ENCODE data around the gene SLCO4A1.

The SLCO4A1 gene

DNA sequence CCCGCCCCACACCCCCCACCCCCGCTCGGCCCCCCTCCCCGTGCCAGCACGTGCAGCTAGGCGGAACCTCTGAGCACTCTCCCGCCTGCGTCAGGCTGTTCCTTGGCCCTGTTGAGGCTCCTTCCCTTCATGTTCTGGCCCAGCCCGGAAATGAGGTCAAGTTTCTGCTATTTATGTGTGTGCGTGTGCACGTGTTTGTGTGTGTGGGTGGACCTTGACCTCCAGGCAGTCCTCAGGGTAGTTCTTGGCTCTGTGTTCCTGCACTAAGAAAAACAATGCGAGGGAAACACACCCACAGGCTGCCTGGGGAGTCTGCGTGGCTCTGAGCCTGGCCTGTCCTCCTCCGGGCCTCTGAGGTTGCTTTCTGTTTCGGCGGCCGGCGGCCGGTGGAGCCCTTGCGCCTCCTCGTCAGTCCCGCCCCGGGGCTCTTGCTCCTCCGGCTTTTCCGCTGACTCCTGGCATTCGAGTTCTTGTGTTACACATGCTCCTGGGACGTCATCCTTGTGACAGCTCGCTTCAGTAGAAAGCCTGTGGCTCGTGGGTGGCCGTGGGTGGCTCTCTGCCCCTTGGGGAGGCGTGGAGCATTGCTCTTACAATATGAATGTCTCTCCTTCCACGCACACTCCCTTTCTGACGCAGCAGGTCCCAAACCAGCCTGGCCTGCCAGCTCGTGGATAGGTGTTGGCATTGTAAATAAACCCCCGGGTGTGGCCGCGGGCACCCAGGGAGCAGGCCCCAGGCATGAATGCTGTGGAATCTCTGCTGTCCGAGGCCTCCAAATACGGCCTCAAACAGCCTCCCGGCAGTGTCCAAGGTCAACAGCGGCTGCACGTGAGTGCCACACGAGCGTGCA is 10.0 kb downstream of the SLCO4A1 start:
- peak; percentile 99 for DNase-seq (ENCODE audit: low read depth)

DNA sequence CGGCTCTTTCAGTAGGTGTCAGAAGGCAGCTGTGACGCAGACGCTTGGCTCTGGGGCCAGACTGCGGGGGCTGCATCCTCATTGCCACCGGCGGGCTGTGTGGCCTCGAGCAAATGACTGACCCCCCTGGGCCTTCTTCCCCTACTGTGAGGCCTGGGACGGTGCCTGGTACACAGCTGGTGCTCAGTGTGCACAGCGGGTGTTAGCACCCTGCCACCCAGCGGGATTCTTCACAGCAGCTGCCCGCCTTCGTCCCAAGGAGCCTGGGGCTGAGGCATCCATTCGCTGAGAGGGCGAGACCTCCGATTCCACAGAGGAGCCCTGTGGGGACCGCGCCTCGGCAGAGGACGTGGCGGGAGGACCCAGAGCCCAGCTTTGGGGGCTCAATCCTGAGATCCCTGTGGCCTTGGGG is 10.6 kb downstream of the SLCO4A1 start:
- no peak for DNase-seq (ENCODE audit: low read depth)

DNA sequence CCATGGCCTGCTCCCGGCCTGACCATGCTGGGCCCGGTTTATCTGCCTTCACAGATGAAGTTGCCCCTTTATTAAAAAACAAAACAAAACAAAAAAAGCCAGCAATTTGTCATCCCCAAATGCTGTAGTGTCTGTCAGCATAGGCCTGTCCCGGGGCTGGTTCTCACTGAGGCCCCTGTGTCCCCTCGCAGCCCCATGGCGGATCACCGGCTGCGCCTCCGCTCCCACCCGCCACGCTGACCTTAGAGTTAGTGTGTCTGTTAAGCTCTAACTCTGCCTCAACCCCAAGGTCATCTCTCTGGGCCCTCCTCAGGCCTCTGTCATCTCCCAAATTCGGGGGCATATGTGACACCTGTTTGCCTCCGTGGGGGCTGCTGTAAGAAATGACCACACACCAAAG is 11.1 kb downstream of the SLCO4A1 start:
- DNase-seq (ENCODE audit: low read depth): no peak

DNA sequence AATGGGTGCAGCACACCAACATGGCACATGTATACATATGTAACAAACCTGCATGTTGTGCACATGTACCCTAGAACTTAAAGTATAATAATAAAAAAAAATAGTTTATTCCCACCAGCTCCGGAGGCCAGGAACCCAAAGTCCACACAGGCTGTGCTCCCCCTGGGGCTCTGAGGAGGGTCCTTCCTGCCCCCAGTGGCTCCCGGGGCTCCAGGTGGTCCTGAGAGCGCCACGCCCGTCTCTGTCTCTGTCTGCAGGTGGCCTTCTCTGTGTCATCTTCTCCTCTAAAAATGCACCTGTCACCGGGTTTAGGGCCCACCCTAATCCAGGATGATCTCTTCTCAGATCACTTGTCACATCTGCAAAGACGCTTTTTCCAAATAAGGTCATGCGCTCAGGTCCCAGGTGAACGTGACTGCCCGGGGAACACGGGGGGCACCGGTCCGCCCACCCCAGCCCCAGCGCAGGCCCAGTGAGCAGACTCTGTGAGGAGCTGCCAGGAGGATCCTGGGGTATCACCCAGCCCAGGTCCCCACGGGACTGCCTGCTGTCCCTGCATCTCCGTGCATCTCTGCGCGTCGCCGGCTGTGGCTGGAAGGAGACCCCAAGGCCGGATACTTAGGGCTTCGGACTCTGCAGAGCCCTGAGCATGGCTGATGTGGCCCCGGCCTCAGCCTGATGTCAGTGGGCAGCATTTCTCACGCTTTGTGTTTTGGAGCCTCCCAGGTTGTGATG is 11.8 kb downstream of the SLCO4A1 start:
- no peak for DNase-seq (ENCODE audit: low read depth)

DNA sequence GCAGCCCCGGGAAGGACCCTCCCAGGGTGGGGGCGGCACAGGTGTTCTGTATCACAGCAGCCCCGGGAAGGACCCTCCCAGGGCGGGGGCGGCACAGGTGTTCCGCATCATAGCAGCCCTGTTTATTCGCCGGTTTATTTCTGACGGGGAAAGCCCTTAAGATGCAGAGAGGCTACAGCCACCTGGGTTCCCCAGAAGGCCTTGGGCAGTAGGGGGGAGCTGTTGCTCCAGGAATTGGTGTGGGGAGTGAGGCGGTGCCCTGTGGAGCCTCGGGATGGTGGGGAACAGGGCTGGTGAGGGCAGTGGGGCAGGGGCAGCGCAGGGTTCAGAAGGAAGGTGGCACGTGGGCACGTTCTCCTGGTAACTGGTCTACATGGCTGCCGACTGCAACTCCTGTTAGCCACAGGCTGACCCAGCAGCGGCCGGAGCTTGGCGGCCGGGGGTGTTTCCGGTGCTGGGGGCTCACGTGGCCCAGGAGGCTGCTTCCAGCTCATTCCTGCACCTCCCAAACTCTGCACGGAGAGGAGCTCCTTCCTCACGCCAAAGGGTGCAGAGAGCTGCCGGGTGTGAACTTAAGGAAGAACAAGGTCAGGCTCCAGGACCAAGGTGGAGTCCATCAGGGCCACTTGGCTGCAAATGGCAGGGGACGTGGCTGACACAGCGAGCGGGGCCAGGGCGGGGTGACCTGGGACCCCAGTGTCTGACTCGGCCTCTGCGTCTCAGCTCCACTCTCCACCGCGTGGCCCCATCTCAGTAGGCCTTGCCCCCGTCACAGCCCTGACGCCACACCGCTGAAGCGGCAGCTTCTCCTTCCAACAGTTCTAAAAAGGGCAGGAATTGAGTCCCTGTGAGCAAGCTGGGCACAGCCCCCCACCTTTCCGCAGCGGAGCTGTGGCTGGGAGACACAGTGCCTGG is 13.2 kb downstream of the SLCO4A1 start:
- no peak for DNase-seq (ENCODE audit: low read depth)

DNA sequence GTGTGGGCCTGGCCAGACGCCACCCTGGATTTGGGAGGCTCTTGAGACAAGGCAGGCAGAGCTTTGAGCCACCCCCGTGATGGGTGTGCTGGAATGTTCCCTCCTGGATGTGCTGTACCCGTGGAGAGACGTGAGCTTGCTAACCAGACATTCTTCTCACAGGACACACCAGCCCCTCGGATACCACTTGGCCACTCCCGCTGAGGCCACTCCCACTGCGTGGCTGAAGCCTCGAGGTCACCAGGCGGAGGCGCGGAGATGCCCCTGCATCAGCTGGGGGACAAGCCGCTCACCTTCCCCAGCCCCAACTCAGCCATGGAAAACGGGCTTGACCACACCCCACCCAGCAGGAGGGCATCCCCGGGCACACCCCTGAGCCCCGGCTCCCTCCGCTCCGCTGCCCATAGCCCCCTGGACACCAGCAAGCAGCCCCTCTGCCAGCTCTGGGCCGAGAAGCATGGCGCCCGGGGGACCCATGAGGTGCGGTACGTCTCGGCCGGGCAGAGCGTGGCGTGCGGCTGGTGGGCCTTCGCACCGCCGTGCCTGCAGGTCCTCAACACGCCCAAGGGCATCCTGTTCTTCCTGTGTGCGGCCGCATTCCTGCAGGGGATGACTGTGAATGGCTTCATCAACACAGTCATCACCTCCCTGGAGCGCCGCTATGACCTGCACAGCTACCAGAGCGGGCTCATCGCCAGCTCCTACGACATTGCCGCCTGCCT is 14.1 kb downstream of the SLCO4A1 start:
- DNase-seq (ENCODE audit: low read depth): peak; percentile 66

DNA sequence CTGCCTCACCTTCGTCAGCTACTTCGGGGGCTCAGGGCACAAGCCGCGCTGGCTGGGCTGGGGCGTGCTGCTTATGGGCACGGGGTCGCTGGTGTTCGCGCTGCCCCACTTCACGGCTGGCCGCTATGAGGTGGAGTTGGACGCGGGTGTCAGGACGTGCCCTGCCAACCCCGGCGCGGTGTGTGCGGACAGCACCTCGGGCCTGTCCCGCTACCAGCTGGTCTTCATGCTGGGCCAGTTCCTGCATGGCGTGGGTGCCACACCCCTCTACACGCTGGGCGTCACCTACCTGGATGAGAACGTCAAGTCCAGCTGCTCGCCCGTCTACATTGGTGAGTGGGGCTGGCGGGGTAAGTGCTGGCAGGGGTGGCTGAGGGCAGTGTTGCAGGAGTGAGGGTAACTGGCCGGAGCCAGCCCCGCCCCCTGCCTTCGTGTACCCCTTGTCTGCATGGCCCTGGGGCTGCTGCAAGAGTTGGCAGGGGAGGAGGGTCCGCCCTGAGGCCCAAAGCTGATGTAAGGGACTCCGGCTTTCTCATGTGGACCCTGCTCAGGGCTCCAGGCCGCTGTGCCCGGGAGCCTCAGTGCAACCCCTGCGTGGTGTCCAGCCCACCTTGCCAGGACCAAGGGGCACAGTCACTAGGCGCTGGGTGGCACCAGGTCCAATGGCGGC is 14.8 kb downstream of the SLCO4A1 start:
- no peak for DNase-seq (ENCODE audit: low read depth)

DNA sequence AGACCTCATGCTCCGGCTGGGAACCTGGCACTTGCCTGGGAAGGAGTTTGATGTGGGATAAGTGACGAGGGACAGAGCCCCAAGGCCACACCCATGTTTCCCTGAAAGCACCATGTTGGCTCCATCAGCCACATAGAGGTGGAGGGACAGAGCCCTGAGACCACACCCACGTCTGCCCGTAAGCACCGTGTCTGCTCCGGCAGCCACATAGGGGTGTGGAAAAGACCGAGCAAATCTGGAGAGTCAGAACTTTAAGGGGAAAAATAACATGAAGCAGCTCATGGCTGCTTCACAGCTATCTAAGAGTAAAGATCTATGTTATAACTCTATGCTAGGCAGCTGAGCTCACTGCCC is 15.3 kb downstream of the SLCO4A1 start:
- no peak for DNase-seq (ENCODE audit: low read depth)

DNA sequence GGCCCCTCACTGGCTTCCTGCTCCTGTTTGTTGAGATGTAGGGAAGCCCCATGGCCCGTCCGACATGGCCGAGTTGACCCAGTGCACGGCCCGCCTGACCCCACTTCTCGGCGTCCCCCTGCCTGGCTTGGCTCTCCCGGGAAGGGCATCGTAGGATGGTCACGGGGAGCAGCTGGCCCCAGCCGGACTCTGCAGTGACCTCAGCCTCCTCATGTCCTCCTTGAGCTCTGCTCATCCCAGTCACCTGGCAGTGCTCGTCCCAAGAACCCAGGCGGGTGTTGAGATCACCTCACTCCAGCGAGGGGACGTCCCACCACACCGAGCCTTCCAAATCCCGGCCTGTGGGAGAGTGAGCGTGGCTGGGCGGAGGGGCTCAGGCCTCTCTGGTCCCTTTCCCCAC is 15.7 kb downstream of the SLCO4A1 start:
- DNase-seq (ENCODE audit: low read depth): no peak

DNA sequence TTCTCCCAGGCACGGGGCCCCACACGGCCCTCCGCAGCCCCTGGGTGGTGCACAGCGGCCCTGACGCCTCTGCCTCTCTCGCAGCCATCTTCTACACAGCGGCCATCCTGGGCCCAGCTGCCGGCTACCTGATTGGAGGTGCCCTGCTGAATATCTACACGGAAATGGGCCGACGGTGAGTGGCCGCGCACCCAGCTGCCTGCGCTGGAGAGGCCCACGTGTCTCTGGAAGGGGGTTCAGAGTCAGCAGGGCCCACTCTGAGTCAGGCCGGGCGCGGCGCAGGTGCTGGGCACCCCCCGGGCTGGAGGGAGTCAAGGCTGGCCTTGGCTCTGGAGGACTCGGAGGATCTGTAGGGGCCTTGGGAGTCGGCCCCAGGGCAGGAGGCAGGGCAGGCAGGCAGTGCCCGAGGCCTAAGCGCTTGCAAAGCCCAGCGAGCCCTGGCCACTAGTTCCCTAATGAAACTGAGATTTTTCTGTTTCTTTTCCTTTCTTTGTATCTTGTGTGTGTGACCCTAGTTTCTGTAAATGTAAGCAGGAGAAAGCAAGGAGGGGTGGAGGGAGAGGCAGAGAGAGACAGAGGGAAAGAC is 16.4 kb downstream of the SLCO4A1 start:
- no peak for DNase-seq (ENCODE audit: low read depth)

DNA sequence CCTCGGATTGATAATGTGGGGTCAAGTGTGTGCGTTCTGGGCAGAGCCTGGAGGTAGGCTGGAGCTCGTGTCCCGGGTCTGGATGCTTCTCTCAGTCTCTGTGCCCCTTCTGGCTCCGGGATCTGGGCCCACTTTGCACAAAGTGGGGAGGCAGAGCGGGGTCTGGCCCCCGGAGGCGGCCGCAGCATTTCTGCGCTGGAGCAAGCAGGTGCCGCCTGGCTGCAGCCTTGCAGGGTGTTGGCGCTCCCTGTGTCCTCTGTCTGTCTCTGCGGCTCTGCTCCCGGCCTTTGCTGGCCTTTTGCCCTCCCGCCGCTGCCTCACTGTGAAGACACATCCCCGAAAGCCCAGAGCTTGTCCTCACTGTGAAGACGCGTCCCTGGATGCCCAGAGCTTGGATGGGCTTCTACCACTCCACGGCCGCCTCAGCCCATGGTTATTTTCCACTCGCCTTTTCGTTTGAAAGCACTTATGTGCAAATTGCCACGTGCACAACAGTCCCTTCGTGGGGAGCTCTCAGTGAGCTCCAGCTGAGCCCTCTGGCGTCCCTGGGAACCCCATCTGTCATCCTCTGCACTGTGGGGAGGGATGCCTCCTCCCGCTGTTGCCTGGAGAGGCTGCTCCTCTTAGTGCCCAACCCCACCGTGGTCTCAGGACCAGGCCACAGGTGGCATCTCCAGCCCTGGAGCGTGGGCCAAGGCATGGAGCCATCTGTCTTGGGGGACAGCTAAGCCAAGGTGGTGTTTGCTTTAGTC is 17.4 kb downstream of the SLCO4A1 start:
- DNase-seq (ENCODE audit: low read depth): no peak

DNA sequence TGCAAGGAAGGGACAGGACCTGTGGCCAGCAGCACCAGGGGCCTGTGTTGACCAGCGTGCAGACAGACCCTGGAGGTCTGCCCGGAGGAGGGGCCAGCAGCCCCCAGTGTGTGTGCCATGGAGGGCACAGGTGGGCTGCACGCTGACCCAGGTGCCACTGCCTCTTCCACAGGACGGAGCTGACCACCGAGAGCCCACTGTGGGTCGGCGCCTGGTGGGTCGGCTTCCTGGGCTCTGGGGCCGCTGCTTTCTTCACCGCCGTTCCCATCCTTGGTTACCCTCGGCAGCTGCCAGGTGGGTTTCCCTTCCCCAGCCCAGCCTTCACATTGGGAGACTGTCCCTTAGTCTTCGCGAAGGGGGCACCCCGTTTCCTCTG is 17.9 kb downstream of the SLCO4A1 start:
- DNase-seq (ENCODE audit: low read depth): no peak

DNA sequence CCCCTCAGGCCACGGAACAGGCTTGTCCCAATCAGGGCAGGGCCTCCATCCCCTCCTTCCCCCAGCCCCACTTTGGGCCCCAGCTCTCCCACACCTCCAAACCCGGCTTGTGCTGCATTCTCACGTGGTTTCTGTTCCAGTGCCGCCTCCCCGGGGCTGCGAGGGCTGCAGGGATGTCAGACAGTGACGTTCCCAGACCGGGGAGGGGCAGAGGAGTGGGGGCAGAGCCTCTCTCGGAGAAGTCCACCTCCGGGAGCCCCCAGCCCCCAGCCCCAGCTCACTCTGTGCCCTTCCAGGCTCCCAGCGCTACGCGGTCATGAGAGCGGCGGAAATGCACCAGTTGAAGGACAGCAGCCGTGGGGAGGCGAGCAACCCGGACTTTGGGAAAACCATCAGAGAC is 18.5 kb downstream of the SLCO4A1 start:
- DNase-seq (ENCODE audit: low read depth): no peak

DNA sequence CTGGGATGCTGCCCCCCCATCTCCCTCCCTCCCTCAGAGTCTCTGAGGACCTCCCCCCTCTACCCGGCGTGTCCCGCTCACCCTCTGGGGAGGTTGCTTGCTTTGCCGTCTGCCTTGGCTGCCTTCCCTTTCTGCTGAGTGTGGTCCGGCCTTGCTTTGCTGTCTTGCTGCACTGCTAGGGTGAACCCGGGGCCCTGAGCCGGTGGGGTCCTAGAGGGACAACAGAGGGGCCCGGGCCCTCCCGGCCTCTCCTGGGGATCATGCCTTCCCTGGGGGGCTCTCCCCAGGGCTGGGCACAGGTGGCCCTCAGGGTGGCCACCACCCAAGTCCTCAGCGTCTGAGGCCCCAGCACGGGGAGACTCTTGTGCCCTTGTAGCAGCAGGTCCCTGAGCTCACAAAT is 19.3 kb downstream of the SLCO4A1 start:
- no peak for DNase-seq (ENCODE audit: low read depth)

DNA sequence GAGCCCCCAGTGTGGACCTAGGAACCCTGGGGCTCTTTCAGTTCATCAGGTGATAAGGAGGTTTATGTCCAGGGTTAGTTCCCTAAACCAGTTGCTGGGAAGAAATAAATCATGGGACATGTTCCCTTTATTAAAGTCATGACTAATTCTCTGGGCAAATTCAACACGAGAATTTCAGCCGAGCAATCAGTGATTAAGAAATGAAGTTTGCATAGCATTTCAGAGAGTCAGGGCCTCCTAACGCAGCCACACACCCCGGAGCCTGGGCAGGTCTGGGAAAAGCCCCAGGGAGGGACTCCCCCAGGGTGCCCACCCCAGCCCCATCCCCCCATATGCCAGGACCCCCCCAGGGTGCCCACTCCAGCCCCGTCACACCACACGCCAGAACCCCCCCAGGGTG is 20.1 kb downstream of the SLCO4A1 start:
- DNase-seq (ENCODE audit: low read depth): peak; percentile 90

DNA sequence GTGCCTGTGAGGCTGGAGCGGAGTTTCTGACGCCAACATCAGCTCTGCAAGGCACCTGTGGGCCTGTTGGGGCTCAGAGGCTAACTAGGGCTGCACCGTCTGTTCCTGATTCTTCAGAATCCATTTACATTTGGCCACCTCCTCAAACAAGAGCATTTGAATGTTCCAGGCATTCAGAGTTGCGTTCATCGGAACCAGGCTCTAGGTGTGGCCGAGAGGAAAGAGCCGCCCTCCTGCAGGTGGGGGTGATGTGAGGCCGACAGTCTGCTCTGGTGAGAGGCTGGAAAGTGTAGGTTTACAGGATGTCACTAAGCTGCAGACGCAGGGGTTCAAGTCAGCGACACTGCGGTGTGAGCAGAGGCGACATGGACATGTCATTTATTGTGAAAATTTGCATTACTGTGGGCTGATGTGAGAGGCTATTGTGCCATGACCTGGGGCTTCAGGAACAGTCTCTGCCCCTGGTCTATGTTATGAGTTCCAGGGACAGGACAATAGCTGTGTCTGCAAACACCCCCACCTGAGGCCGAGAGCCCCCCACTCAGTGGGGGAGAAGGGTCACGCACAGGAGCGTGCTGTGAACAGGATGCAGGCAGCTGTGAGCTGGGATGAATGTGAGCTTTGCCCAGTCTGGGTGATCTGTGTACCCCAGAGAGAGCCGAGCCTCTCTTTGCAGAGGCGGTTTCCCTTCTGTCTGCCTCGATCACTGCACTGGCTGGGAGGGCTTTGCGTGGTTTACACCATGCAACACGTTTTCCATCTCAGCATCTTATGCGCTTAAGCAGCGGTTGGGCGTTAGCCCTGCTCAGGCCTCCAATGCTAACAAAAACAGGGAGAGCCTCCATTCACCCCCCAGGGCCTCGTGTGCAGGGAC is 21.1 kb downstream of the SLCO4A1 start:
- DNase-seq (ENCODE audit: low read depth): no peak

DNA sequence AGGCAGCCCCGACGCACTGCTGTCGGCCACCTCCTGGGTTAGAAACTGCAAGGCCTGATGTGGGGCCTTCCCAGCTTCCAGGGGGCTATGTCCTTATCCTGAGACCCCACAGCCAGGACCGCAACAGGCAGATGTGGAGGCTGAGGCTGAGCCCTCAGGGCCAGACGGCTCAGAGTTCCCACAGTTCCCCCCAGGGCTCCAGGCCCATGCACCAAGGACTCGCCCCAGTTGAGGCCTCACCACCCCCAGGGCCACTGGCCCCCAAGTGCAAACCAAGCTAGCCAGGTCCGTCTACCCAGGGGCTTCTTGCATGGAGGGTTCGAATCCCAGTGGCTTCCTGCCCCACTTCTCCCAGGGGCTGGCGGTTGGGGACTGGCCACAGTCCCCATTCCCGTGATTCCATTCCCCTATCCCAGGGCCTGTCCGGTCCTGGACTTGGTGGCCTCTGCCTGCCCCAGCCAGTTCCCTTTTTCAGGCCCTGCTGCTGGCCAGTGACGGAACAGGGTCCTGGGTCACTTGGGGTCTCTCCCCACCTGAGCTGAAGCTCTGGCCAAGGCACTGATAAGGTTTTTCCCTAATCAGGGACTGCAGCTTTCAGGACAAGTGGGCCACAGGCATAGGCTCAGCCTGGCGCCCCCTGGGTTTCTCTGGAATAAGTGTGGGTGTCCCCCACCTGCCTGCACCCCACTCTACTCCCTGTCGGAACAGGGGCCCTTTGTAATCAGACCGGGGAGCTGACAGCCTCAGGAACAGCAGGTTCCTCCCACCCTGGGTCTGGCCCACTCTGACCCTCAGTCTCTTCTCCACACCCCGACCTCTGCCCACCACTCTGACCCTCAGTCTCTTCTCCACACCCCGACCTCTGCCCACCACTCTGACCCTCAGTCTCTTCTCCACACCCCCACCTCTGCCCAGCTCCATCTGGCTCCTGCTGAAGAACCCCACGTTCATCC is 22.0 kb downstream of the SLCO4A1 start:
- no peak for DNase-seq (ENCODE audit: low read depth)

DNA sequence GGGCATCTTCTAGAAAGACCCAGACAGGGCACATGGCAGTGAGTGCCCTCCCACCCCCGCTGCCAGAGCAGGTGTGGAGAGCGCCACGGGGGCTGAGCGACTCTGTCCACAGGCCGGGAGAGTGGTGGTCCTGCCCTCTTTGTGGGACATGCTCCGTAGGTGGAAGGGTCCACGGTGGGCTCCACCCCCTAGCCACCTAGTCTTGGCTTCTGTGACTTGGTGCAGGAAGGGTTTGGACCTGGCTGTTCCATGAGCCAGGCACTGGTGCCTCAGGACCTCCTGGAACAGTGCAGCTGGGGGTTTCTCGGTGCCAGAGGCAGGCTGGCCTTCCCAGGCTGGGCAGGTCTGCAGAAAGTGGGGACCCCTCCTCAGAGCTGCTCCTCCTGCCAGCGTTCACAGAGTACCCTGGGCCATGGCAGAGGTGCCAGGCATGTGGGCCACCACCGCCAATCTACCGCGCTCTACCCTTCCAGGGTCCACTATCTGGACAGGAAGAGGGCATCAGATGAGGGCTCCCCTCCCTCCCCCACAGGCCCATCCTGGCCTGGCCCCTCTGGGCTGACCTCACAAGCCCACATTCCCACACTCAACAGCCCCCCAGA is 23.0 kb downstream of the SLCO4A1 start:
- DNase-seq (ENCODE audit: low read depth): no peak
